GM18907 (cell line): ENCODE measurements around the gene BNIP2.
"Not testable (repeated sequence)": the region's sequence is repeated elsewhere in the genome, so short reads cannot be mapped to it uniquely, and the experiment has no call there.

Source experiments
- ATAC-seq: cut with Tn5 transposase; IDR thresholded peaks from one replicate; pipeline ENCODE4 v1.9.1; 2021; ENCODE audit warnings: mild to moderate bottlenecking, moderate library complexity; ENCODE audit not compliant: unreplicated experiment

BNIP2 gene

GRCh38 chr15:59688782-59689625 lies at the start of gene BNIP2:
BNIP2 (minus strand) TSS chr15:59689320; CDS start chr15:59682457, 6,863 bp downstream.
- ATAC-seq = peak; percentile 81

GRCh38 chr15:59738676-59739075 lies 49.6 kb upstream of the BNIP2 start:
- ATAC-seq = no peak

- no peak for ATAC-seq
These were observed 47.1 kb upstream of the BNIP2 start for GRCh38 chr15:59736181-59736580.

- no peak for ATAC-seq
These were observed 36.0 kb upstream of the BNIP2 start for GRCh38 chr15:59725151-59725486.

GRCh38 chr15:59723687-59724346 lies 34.7 kb upstream of the BNIP2 start:
- no peak for ATAC-seq

GRCh38 chr15:59722476-59722875 lies 33.4 kb upstream of the BNIP2 start:
- no peak for ATAC-seq

- no peak for ATAC-seq
These were observed 32.9 kb upstream of the BNIP2 start for GRCh38 chr15:59722037-59722436.

- no peak for ATAC-seq
These were observed 32.3 kb upstream of the BNIP2 start for GRCh38 chr15:59721411-59721810.

- no peak for ATAC-seq
These were observed 24.1 kb upstream of the BNIP2 start for GRCh38 chr15:59713177-59713576.

GRCh38 chr15:59711451-59712243 lies 22.5 kb upstream of the BNIP2 start:
- no peak for ATAC-seq

GRCh38 chr15:59707619-59708018 lies 18.5 kb upstream of the BNIP2 start:
- ATAC-seq = no peak

- ATAC-seq = no peak
These were observed 15.1 kb upstream of the BNIP2 start for GRCh38 chr15:59703979-59704796.

GRCh38 chr15:59702351-59702750 lies 13.2 kb upstream of the BNIP2 start:
- ATAC-seq = no peak

- no peak for ATAC-seq
These were observed 12.8 kb upstream of the BNIP2 start for GRCh38 chr15:59701880-59702279.

- no peak for ATAC-seq
These were observed 10.8 kb upstream of the BNIP2 start for GRCh38 chr15:59699810-59700431.

- ATAC-seq = not testable (repeated sequence)
These were observed 8.9 kb upstream of the BNIP2 start for GRCh38 chr15:59698065-59698464.

GRCh38 chr15:59696332-59696731 lies 7.2 kb upstream of the BNIP2 start:
- ATAC-seq = no peak

GRCh38 chr15:59694779-59695178 lies 5.7 kb upstream of the BNIP2 start:
- no peak for ATAC-seq

- no peak for ATAC-seq
These were observed 2.2 kb upstream of the BNIP2 start for GRCh38 chr15:59691194-59691805.
